DMS 273 (cell line): ENCODE results near the gene DEK.

Experiments used
- DNase-seq: peaks from one replicate; lab custom pipeline; 2025; ENCODE audit not compliant: unreplicated experiment; lab: John Stamatoyannopoulos, UW

DEK gene

GRCh38 chr6:18266523-18266912 is 2.2 kb upstream of the DEK start:
- DNase-seq: no peak

- DNase-seq: peak; percentile 24
Measured at GRCh38 chr6:18265787-18266522, 1.6 kb upstream of the DEK start.

- DNase-seq: peak; percentile 53
Measured at GRCh38 chr6:18264923-18265377, 620 bp upstream of the DEK start.

DNA sequence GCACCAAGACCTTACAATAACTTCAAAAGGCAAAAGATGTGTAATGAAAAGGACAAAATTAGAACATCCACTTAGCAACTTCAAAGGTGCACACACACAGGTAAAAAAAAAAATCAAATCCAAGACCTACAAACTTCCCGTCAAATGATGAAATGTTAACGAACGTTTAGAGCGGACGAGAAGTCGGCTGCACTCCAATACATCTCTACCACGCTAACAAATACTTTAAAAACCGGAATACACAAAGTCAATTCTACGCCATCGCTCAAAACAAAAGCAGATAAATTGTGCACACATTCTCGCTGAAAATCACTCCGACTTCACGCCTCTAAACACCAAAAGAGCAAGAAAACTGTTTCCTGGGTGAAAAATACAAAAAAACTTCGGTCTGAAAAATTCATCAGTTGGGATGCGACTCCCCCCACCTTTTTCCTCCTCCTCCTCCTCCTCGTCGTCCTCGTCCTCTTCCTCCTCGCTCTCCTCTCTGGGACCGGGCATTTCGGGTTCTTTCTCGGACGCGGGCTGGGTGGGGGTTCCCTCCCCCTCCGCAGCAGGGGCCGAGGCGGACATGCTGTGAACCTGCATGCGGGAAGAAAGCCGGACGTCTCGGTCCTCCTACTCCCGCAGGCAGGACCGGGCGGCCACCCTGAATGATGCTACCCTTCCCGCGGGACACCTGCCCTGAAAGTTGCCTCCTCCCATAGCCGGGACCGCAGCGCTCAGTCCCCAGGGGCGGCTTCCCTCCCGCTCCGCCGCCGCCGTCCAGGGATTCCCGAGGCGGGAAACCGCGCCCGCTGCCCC is 712 bp downstream of the DEK start:
- peak; percentile 69 for DNase-seq

DNA sequence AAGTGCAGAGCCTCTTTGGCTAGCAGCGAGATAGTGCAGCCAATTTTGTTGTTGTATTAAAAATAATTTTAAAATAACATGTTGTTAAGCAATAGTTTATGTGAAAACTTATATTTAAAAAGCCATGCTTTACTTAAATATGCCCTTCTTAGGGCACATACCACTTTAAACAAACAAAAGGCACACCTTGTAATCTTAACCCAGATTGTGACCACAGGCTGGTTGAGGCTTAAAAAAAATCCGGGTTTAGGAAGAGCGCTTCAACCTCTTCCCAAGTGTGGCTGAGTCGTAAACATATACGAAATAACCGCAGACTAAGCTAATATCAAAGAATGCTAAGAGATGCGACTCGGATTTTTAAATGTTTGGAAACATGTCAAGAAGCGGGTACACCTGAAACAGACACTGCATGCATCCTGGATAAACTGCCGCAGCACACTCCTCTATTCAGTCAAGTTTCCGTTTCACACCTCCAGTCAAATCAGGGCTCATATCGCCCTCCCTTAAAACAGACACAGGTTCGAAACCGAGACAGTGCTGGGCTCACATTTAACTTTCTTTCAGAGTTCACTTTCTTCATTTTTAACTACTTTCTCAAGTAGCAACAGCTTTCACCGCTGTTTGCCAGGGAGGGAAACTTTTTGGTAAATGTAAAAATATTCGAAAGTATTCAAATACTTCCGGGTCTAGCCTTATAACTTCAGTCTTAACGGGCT is 1.5 kb downstream of the DEK start:
- DNase-seq: peak; percentile 47

DNA sequence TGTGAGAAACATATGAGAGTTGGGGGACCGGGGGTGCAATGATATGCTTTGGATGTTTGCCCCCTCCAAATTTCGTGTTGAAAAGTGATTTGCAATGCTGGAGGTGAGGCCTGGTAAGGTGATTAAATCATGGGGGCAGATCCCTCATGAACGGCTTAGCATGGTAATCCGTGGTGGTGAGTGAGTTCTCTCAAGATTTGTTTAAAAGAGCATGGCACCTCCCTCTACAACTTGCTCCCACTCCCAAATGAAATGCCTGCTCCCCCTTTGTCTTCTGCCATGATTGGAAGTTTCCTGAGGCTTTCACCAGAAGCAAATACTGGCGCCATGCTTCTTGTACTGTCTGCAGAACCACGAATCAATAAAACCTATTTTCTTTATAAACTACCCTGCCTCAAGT is 2.5 kb downstream of the DEK start:
- DNase-seq: peak; percentile 20

- peak; percentile 38 for DNase-seq
Measured at GRCh38 chr6:18260448-18261106, 3.8 kb downstream of the DEK start.

- DNase-seq: no peak
Measured at GRCh38 chr6:18259675-18260447, 4.5 kb downstream of the DEK start.

DNA sequence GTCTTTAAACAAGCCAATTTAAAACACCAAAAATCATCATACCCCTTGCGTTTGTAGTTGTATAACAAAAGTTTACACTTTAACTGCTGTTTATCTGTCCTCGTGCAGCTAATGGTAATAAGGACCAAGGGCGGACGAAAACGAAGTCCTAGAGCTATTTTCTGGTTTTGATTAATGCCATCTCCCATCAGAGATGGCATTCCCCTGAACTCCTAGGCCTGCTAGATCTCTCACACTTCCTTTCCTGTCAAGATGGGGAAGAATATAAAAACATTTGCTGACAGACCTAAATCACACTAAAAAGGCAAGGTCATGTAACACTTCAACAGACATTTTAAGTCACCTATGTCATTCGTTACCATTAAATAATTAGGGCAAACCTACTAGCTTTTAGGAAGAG is 9.5 kb downstream of the DEK start:
- DNase-seq: no peak

GRCh38 chr6:18253635-18254034 is 10.7 kb downstream of the DEK start:
- DNase-seq: no peak

DNA sequence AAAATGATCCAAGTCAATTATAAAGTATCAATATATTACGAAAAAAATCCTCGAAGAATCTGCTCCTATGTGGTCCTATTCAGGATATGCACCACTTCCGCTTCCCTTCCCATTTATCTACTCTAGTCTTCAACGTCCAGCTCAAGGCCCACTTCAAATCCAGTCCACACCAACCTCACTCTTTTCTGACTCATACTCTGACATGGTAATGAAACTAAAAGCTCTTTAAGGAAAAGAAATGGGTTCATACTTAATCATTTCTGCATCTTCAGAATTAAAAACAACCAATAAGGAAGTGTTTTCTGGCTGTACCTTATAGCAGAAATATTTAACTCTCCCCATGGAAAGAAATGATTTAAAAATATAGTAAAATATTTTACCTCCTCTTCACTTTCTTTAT is 15.1 kb downstream of the DEK start:
- DNase-seq: no peak

DNA sequence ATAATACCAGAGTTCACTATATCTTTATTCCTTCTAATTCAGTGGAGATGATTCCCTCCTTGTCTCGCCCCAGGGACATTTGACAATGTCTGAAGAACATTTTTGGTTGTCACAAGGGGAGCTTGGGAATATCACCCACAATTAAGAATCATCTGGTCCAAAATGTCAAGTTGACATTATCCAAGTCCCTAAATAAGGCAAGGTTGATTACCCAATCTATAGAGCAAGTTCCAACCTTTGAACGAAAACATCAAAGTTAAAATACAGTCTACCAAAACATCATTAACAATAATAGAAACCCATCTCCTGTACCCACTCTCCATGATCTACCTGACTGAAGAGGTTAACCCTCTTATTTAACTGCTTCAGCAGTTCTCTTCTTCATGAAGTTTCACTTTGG is 15.6 kb downstream of the DEK start:
- no peak for DNase-seq

- DNase-seq: no peak
Measured at GRCh38 chr6:18247002-18247401, 17.3 kb downstream of the DEK start.

DNA sequence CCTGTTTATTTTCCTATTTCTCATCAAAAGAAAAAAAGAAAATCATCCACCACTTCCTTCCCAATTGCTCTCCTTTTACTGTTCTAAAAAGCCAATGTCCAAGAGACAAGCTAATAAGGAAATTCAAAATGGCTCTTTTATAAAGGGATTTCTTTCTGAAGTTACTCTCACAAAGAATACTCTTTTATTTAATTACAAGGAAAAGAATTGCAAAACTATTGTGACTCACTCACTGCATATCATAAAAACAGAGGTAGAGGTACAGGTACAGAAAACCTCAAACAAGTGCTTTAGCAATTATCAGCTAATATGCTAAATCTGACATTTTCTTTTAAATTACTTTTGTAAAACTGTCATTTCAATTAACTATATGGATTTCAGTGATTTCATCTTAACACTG is 18.1 kb downstream of the DEK start:
- DNase-seq: no peak

- DNase-seq: no peak
Measured at GRCh38 chr6:18245642-18246041, 18.7 kb downstream of the DEK start.

- DNase-seq: no peak
Measured at GRCh38 chr6:18245079-18245478, 19.3 kb downstream of the DEK start.

- no peak for DNase-seq
Measured at GRCh38 chr6:18244251-18244650, 20.1 kb downstream of the DEK start.

DNA sequence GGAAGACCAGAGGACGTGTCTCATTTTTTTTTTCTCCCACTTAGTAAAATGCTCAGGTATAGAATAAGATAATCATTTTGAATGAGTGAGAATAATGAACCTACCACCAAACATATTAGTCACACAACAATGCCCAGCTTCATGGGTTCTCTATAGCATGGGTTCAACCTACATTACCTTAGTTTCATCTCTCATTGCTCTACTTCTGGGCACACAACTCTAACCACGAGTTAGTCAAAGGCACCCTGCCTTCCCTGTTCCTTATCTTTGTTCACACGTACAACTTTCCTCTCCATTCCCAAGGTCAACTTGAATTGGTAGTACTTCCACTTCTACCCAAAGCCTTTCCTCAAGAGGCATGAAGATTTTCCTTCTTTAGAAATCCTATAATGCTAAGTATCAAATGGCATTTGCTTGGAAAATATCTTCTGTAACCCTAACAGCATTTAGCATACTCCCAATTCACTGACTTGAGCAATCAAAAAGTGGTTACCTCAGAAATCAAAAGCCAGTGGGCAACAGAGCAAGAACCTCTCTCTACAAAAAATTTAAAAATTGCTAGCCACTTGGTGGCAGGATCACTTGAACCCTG is 20.9 kb downstream of the DEK start:
- DNase-seq: no peak

GRCh38 chr6:18242062-18242851 is 22.1 kb downstream of the DEK start:
- DNase-seq: no peak
